ENCODE results near the gene IMPDH1.

IMPDH1 gene

GRCh38 chr7:128388145-128388485 lies 21.7 kb downstream of the IMPDH1 start:
- Histone ChIP-seq H3K36me3 (ENCODE audit: control insufficient read depth in 1 of 2, insufficient read depth in 2 of 2, low read length in 2 of 2) (no peaks in the 10 kb centered on the region), H3K27me3 (ENCODE audit: control insufficient read depth in 1 of 2, insufficient read depth in 2 of 2, low read length in 2 of 2) (peaks cover 0 to 7% of the 10 kb centered on the region in 2 donors), H3K27ac (ENCODE audit: low read depth, low read length) (no peak overlapping the region), H3K9ac (ENCODE audit: low read depth in 1 of 2, low read length in 2 of 2) (peak overlapping the region in 1 of 2 donors; percentile 25), H3K4me3 (ENCODE audit: low read depth in 1 of 2, low read length in 2 of 2) (no peak overlapping the region), H3K9me3 (ENCODE audit: control insufficient read depth in 1 of 2, low read length in 2 of 2) (no peaks in the 10 kb centered on the region), H3K4me1 (ENCODE audit: control insufficient read depth in 1 of 2, insufficient read depth in 2 of 2, low read length in 2 of 2) (peaks cover 4 to 5% of the 10 kb centered on the region in 2 donors)

GRCh38 chr7:128387216-128388144 lies 22.3 kb downstream of the IMPDH1 start:
- Histone ChIP-seq H3K9me3 (ENCODE audit: control insufficient read depth in 1 of 2, low read length in 2 of 2) (no peaks in the 10 kb centered on the region), H3K4me3 (ENCODE audit: low read depth in 1 of 2, low read length in 2 of 2) (peak overlapping the region in 1 of 2 donors; percentile 32), H3K9ac (ENCODE audit: low read depth in 1 of 2, low read length in 2 of 2) (peak overlapping the region in 1 of 2 donors; percentile 25), H3K4me1 (ENCODE audit: control insufficient read depth in 1 of 2, insufficient read depth in 2 of 2, low read length in 2 of 2) (peaks cover 4 to 5% of the 10 kb centered on the region in 2 donors), H3K27me3 (ENCODE audit: control insufficient read depth in 1 of 2, insufficient read depth in 2 of 2, low read length in 2 of 2) (peaks cover 0 to 7% of the 10 kb centered on the region in 2 donors), H3K36me3 (ENCODE audit: control insufficient read depth in 1 of 2, insufficient read depth in 2 of 2, low read length in 2 of 2) (no peaks in the 10 kb centered on the region), H3K27ac (ENCODE audit: low read depth, low read length) (no peak overlapping the region)

- Histone ChIP-seq H3K4me1 (ENCODE audit: control insufficient read depth in 1 of 2, insufficient read depth in 2 of 2, low read length in 2 of 2) (peaks cover 4 to 5% of the 10 kb centered on the region in 2 donors), H3K27me3 (ENCODE audit: control insufficient read depth in 1 of 2, insufficient read depth in 2 of 2, low read length in 2 of 2) (peaks cover 0 to 7% of the 10 kb centered on the region in 2 donors), H3K9me3 (ENCODE audit: control insufficient read depth in 1 of 2, low read length in 2 of 2) (no peaks in the 10 kb centered on the region), H3K9ac (ENCODE audit: low read depth in 1 of 2, low read length in 2 of 2) (no peak overlapping the region), H3K27ac (ENCODE audit: low read depth, low read length) (no peak overlapping the region), H3K36me3 (ENCODE audit: control insufficient read depth in 1 of 2, insufficient read depth in 2 of 2, low read length in 2 of 2) (no peaks in the 10 kb centered on the region), H3K4me3 (ENCODE audit: low read depth in 1 of 2, low read length in 2 of 2) (no peak overlapping the region)
Measured at GRCh38 chr7:128385988-128386925, 23.5 kb downstream of the IMPDH1 start.

- Histone ChIP-seq H3K4me3 (ENCODE audit: low read depth in 1 of 2, low read length in 2 of 2) (no peak overlapping the region), H3K4me1 (ENCODE audit: control insufficient read depth in 1 of 2, insufficient read depth in 2 of 2, low read length in 2 of 2) (peaks cover 4 to 5% of the 10 kb centered on the region in 2 donors), H3K27me3 (ENCODE audit: control insufficient read depth in 1 of 2, insufficient read depth in 2 of 2, low read length in 2 of 2) (peaks cover 0 to 7% of the 10 kb centered on the region in 2 donors), H3K36me3 (ENCODE audit: control insufficient read depth in 1 of 2, insufficient read depth in 2 of 2, low read length in 2 of 2) (no peaks in the 10 kb centered on the region), H3K27ac (ENCODE audit: low read depth, low read length) (no peak overlapping the region), H3K9me3 (ENCODE audit: control insufficient read depth in 1 of 2, low read length in 2 of 2) (no peaks in the 10 kb centered on the region), H3K9ac (ENCODE audit: low read depth in 1 of 2, low read length in 2 of 2) (no peak overlapping the region)
Measured at GRCh38 chr7:128384726-128385125, 25.1 kb downstream of the IMPDH1 start.

- Histone ChIP-seq H3K9me3 (ENCODE audit: control insufficient read depth in 1 of 2, low read length in 2 of 2) (no peaks in the 10 kb centered on the region), H3K4me1 (ENCODE audit: control insufficient read depth in 1 of 2, insufficient read depth in 2 of 2, low read length in 2 of 2) (peaks cover 4 to 5% of the 10 kb centered on the region in 2 donors), H3K4me3 (ENCODE audit: low read depth in 1 of 2, low read length in 2 of 2) (no peak overlapping the region), H3K36me3 (ENCODE audit: control insufficient read depth in 1 of 2, insufficient read depth in 2 of 2, low read length in 2 of 2) (no peaks in the 10 kb centered on the region), H3K27ac (ENCODE audit: low read depth, low read length) (no peak overlapping the region), H3K27me3 (ENCODE audit: control insufficient read depth in 1 of 2, insufficient read depth in 2 of 2, low read length in 2 of 2) (peaks cover 0 to 7% of the 10 kb centered on the region in 2 donors), H3K9ac (ENCODE audit: low read depth in 1 of 2, low read length in 2 of 2) (no peak overlapping the region)
Measured at GRCh38 chr7:128383776-128384175, 26.0 kb downstream of the IMPDH1 start.

- Histone ChIP-seq H3K4me3 (ENCODE audit: low read depth in 1 of 2, low read length in 2 of 2) (no peak overlapping the region), H3K27ac (ENCODE audit: low read depth, low read length) (no peak overlapping the region), H3K36me3 (ENCODE audit: control insufficient read depth in 1 of 2, insufficient read depth in 2 of 2, low read length in 2 of 2) (no peaks in the 10 kb centered on the region), H3K27me3 (ENCODE audit: control insufficient read depth in 1 of 2, insufficient read depth in 2 of 2, low read length in 2 of 2) (no peaks in the 10 kb centered on the region), H3K9me3 (ENCODE audit: control insufficient read depth in 1 of 2, low read length in 2 of 2) (no peaks in the 10 kb centered on the region), H3K4me1 (ENCODE audit: control insufficient read depth in 1 of 2, insufficient read depth in 2 of 2, low read length in 2 of 2) (no peaks in the 10 kb centered on the region), H3K9ac (ENCODE audit: low read depth in 1 of 2, low read length in 2 of 2) (no peak overlapping the region)
Measured at GRCh38 chr7:128381161-128381821, 28.5 kb downstream of the IMPDH1 start.

- no peaks in the 10 kb centered on the region for H3K4me1 ChIP-seq (ENCODE audit: control insufficient read depth in 1 of 2, insufficient read depth in 2 of 2, low read length in 2 of 2)
- no peak overlapping the region for H3K27ac ChIP-seq (ENCODE audit: low read depth, low read length)
- H3K9ac ChIP-seq (ENCODE audit: low read depth in 1 of 2, low read length in 2 of 2): no peak overlapping the region
- no peaks in the 10 kb centered on the region for H3K27me3 ChIP-seq (ENCODE audit: control insufficient read depth in 1 of 2, insufficient read depth in 2 of 2, low read length in 2 of 2)
- H3K4me3 ChIP-seq (ENCODE audit: low read depth in 1 of 2, low read length in 2 of 2): no peak overlapping the region
- no peaks in the 10 kb centered on the region for H3K36me3 ChIP-seq (ENCODE audit: control insufficient read depth in 1 of 2, insufficient read depth in 2 of 2, low read length in 2 of 2)
- no peaks in the 10 kb centered on the region for H3K9me3 ChIP-seq (ENCODE audit: control insufficient read depth in 1 of 2, low read length in 2 of 2)
Measured at GRCh38 chr7:128380483-128381106, 29.2 kb downstream of the IMPDH1 start.

- no peaks in the 10 kb centered on the region for H3K27me3 ChIP-seq (ENCODE audit: control insufficient read depth in 1 of 2, insufficient read depth in 2 of 2, low read length in 2 of 2)
- H3K4me3 ChIP-seq (ENCODE audit: low read depth in 1 of 2, low read length in 2 of 2): no peak overlapping the region
- no peak overlapping the region for H3K9ac ChIP-seq (ENCODE audit: low read depth in 1 of 2, low read length in 2 of 2)
- no peaks in the 10 kb centered on the region for H3K9me3 ChIP-seq (ENCODE audit: control insufficient read depth in 1 of 2, low read length in 2 of 2)
- H3K27ac ChIP-seq (ENCODE audit: low read depth, low read length): no peak overlapping the region
- no peaks in the 10 kb centered on the region for H3K4me1 ChIP-seq (ENCODE audit: control insufficient read depth in 1 of 2, insufficient read depth in 2 of 2, low read length in 2 of 2)
- H3K36me3 ChIP-seq (ENCODE audit: control insufficient read depth in 1 of 2, insufficient read depth in 2 of 2, low read length in 2 of 2): no peaks in the 10 kb centered on the region
Measured at GRCh38 chr7:128379900-128380479, 29.8 kb downstream of the IMPDH1 start.

- H3K36me3 ChIP-seq (ENCODE audit: control insufficient read depth in 1 of 2, insufficient read depth in 2 of 2, low read length in 2 of 2): no peaks in the 10 kb centered on the region
- no peaks in the 10 kb centered on the region for H3K9me3 ChIP-seq (ENCODE audit: control insufficient read depth in 1 of 2, low read length in 2 of 2)
- H3K27ac ChIP-seq (ENCODE audit: low read depth, low read length): no peak overlapping the region
- no peaks in the 10 kb centered on the region for H3K4me1 ChIP-seq (ENCODE audit: control insufficient read depth in 1 of 2, insufficient read depth in 2 of 2, low read length in 2 of 2)
- H3K27me3 ChIP-seq (ENCODE audit: control insufficient read depth in 1 of 2, insufficient read depth in 2 of 2, low read length in 2 of 2): no peaks in the 10 kb centered on the region
- no peak overlapping the region for H3K4me3 ChIP-seq (ENCODE audit: low read depth in 1 of 2, low read length in 2 of 2)
- H3K9ac ChIP-seq (ENCODE audit: low read depth in 1 of 2, low read length in 2 of 2): no peak overlapping the region
Measured at GRCh38 chr7:128378637-128379036, 31.1 kb downstream of the IMPDH1 start.
